Measurements from ENCODE around the gene SYNDIG1.

DNA sequence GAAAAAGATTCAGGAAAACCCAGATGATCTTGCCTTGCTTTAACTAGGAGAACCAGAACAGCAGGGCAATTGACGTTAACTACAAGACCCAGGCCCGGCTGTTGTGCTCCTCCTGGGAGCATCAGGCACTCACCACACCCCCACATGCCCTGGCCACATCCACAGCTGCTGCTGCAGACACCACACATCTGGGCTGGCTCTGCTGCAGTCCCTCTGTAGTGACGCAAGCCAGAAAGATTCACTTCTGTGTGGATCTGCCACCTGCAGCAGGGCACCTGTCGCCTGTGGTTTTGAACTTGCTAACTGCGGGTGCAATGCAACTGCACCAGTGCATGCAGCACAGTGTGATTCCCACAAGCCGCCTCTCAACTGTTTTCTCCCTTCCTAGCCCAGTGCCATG is 228.8 kb downstream of the SYNDIG1 start:
- no peak for TF ChIP-seq POLR2A (IDR thresholded peaks at IDR 0.05)
- TF ChIP-seq CTCF (IDR thresholded peaks at IDR 0.05): no peak
